Skeletal muscle cell (primary cell): Measurements from ENCODE around the gene FMNL1.

Experiments
- DNase-seq: peaks from one replicate; pipeline ENCODE4 v3.0.0-alpha.2; 2010; ENCODE audit warnings: low read depth
- H3K4me3 ChIP-seq: 2 replicates; pipeline ENCODE4 v1.5.1; 2011; ENCODE audit warnings: low read depth, mild to moderate bottlenecking, control low read depth, low read length, moderate library complexity

The FMNL1 gene

GRCh38 chr17:45292696-45293412, 71.2 kb downstream of the FMNL1 start:
- no peak for DNase-seq
- H3K4me3 ChIP-seq, result no peak overlapping the region

GRCh38 chr17:45293413-45294211, 71.9 kb downstream of the FMNL1 start:
- DNase-seq, result peak; percentile 84
- no peak overlapping the region for H3K4me3 ChIP-seq

GRCh38 chr17:45294506-45294905, 72.8 kb downstream of the FMNL1 start:
- no peak overlapping the region for H3K4me3 ChIP-seq
- DNase-seq, result peak; percentile 53

GRCh38 chr17:45296003-45296832, 74.5 kb downstream of the FMNL1 start:
- no peak overlapping the region for H3K4me3 ChIP-seq
- DNase-seq, result no peak

GRCh38 chr17:45296833-45297124, 75.1 kb downstream of the FMNL1 start:
- H3K4me3 ChIP-seq, result no peak overlapping the region
- DNase-seq, result no peak
